ENCODE data around the gene CLPX.
"Not testable (repeated sequence)": the region's sequence is repeated elsewhere in the genome, so short reads cannot be mapped to it uniquely, and the experiment has no call there.

The CLPX gene

GRCh38 chr15:65204236-65204930 lies 19.2 kb upstream of the CLPX start:
- H3K9me3 ChIP-seq (ENCODE audit: insufficient read depth, low read depth, low read length), result no peaks in the 10 kb centered on the region
- H3K27ac ChIP-seq (ENCODE audit: low read length), result no peak overlapping the region
- H3K9ac ChIP-seq (ENCODE audit: low read depth, low read length), result no peak overlapping the region
- H3K4me1 ChIP-seq (ENCODE audit: insufficient read depth, low read length), result no peaks in the 10 kb centered on the region
- no peaks in the 10 kb centered on the region for H3K27me3 ChIP-seq (ENCODE audit: insufficient read depth, low read length)
- no peaks in the 10 kb centered on the region for H3K36me3 ChIP-seq (ENCODE audit: insufficient read depth, low read depth, low read length)
- no peak overlapping the region for H3K4me3 ChIP-seq (ENCODE audit: low read length)

DNA sequence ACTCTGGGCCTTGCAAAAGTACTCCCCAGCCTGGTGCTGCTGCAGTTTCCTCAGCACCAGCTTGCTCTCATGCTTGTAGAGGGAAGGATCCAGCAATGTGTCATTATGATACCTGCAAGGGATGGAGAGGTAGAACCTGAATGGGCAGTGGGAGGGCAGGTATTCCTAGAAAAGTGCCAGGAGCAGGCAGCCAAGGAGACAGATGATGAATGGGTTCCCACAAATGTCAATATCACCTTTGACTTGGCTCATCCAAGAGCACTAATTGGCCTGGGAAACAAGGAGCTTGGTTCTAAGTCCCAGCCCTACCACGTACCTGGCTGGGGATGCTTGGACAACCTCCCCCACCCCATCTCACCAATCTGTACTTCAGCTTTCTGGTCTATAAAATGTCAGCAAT lies 16.8 kb upstream of the CLPX start:
- no peaks in the 10 kb centered on the region for H3K9me3 ChIP-seq (ENCODE audit: insufficient read depth, low read depth, low read length)
- no peak overlapping the region for H3K9ac ChIP-seq (ENCODE audit: low read depth, low read length)
- no peak overlapping the region for H3K4me3 ChIP-seq (ENCODE audit: low read length)
- H3K27me3 ChIP-seq (ENCODE audit: insufficient read depth, low read length), result no peaks in the 10 kb centered on the region
- no peaks in the 10 kb centered on the region for H3K36me3 ChIP-seq (ENCODE audit: insufficient read depth, low read depth, low read length)
- no peaks in the 10 kb centered on the region for H3K4me1 ChIP-seq (ENCODE audit: insufficient read depth, low read length)
- no peak overlapping the region for H3K27ac ChIP-seq (ENCODE audit: low read length)

DNA sequence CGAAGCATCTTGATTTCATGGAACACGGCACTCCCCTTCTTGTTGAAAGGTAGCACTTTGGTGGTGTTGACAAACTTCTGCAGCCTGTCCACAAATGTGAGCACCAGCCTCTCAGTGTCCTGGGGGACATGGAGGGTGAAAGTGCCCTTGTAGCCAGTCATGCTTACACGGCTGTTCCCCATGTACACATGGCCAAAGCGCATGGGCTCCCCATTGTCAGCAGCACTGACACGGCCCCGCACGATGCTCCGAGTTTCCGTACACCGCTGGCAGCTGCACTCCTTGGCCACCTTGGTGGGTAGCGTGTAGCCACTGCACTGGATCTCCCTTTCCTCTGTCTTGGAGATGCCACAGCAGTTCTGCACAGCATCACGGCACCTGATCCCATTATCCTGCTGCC lies 13.4 kb upstream of the CLPX start:
- Histone ChIP-seq H3K36me3 (ENCODE audit: insufficient read depth, low read depth, low read length) (no peaks in the 10 kb centered on the region), H3K4me3 (ENCODE audit: low read length) (no peak overlapping the region), H3K27me3 (ENCODE audit: insufficient read depth, low read length) (no peaks in the 10 kb centered on the region), H3K9me3 (ENCODE audit: insufficient read depth, low read depth, low read length) (no peaks in the 10 kb centered on the region), H3K27ac (ENCODE audit: low read length) (no peak overlapping the region), H3K9ac (ENCODE audit: low read depth, low read length) (no peak overlapping the region), H3K4me1 (ENCODE audit: insufficient read depth, low read length) (no peaks in the 10 kb centered on the region)

- Histone ChIP-seq H3K4me3 (ENCODE audit: low read length) (no peak overlapping the region), H3K27ac (ENCODE audit: low read length) (no peak overlapping the region), H3K27me3 (ENCODE audit: insufficient read depth, low read length) (no peaks in the 10 kb centered on the region), H3K9ac (ENCODE audit: low read depth, low read length) (no peak overlapping the region), H3K36me3 (ENCODE audit: insufficient read depth, low read depth, low read length) (no peaks in the 10 kb centered on the region), H3K4me1 (ENCODE audit: insufficient read depth, low read length) (no peaks in the 10 kb centered on the region), H3K9me3 (ENCODE audit: insufficient read depth, low read depth, low read length) (no peaks in the 10 kb centered on the region)
Observed at GRCh38 chr15:65197337-65197645, 12.1 kb upstream of the CLPX start.

- no peak overlapping the region for H3K4me3 ChIP-seq (ENCODE audit: low read length)
- H3K27ac ChIP-seq (ENCODE audit: low read length), result no peak overlapping the region
- no peaks in the 10 kb centered on the region for H3K4me1 ChIP-seq (ENCODE audit: insufficient read depth, low read length)
- H3K36me3 ChIP-seq (ENCODE audit: insufficient read depth, low read depth, low read length), result no peaks in the 10 kb centered on the region
- no peak overlapping the region for H3K9ac ChIP-seq (ENCODE audit: low read depth, low read length)
- H3K9me3 ChIP-seq (ENCODE audit: insufficient read depth, low read depth, low read length), result no peaks in the 10 kb centered on the region
- H3K27me3 ChIP-seq (ENCODE audit: insufficient read depth, low read length), result no peaks in the 10 kb centered on the region
Observed at GRCh38 chr15:65196637-65197336, 11.6 kb upstream of the CLPX start.

- no peak overlapping the region for H3K9ac ChIP-seq (ENCODE audit: low read depth, low read length)
- no peak overlapping the region for H3K4me3 ChIP-seq (ENCODE audit: low read length)
- H3K27ac ChIP-seq (ENCODE audit: low read length), result no peak overlapping the region
- no peaks in the 10 kb centered on the region for H3K9me3 ChIP-seq (ENCODE audit: insufficient read depth, low read depth, low read length)
- no peaks in the 10 kb centered on the region for H3K36me3 ChIP-seq (ENCODE audit: insufficient read depth, low read depth, low read length)
- no peaks in the 10 kb centered on the region for H3K27me3 ChIP-seq (ENCODE audit: insufficient read depth, low read length)
- no peaks in the 10 kb centered on the region for H3K4me1 ChIP-seq (ENCODE audit: insufficient read depth, low read length)
Observed at GRCh38 chr15:65195548-65195923, 10.4 kb upstream of the CLPX start.

GRCh38 chr15:65194826-65195547 lies 9.8 kb upstream of the CLPX start:
- no peaks in the 10 kb centered on the region for H3K9me3 ChIP-seq (ENCODE audit: insufficient read depth, low read depth, low read length)
- H3K9ac ChIP-seq (ENCODE audit: low read depth, low read length), result no peak overlapping the region
- no peaks in the 10 kb centered on the region for H3K4me1 ChIP-seq (ENCODE audit: insufficient read depth, low read length)
- no peak overlapping the region for H3K27ac ChIP-seq (ENCODE audit: low read length)
- no peaks in the 10 kb centered on the region for H3K36me3 ChIP-seq (ENCODE audit: insufficient read depth, low read depth, low read length)
- H3K4me3 ChIP-seq (ENCODE audit: low read length), result no peak overlapping the region
- no peaks in the 10 kb centered on the region for H3K27me3 ChIP-seq (ENCODE audit: insufficient read depth, low read length)

DNA sequence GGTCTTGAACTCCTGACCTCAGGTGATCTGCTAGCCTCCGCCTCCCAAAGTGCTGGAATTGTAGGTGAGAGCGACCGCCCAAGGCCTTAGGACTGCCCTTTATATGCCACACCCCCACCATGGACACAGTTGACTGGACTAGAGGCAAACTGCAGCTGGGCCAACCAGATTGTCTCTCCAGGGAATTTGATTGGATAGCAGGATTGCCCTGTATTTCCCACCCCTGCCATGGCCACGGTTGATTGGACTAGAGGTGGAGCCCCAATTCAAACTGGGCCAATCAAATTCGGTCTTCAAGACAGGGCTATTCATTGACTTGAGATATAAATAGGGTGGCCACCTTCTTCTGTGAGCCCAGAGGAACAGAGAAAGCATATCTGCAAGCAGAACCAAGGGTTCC lies 6.9 kb upstream of the CLPX start:
- Histone ChIP-seq H3K4me1 (ENCODE audit: insufficient read depth, low read length) (no peaks in the 10 kb centered on the region), H3K9me3 (ENCODE audit: insufficient read depth, low read depth, low read length) (no peaks in the 10 kb centered on the region), H3K9ac (ENCODE audit: low read depth, low read length) (no peak overlapping the region), H3K4me3 (ENCODE audit: low read length) (no peak overlapping the region), H3K27ac (ENCODE audit: low read length) (no peak overlapping the region), H3K36me3 (ENCODE audit: insufficient read depth, low read depth, low read length) (no peaks in the 10 kb centered on the region), H3K27me3 (ENCODE audit: insufficient read depth, low read length) (no peaks in the 10 kb centered on the region)

DNA sequence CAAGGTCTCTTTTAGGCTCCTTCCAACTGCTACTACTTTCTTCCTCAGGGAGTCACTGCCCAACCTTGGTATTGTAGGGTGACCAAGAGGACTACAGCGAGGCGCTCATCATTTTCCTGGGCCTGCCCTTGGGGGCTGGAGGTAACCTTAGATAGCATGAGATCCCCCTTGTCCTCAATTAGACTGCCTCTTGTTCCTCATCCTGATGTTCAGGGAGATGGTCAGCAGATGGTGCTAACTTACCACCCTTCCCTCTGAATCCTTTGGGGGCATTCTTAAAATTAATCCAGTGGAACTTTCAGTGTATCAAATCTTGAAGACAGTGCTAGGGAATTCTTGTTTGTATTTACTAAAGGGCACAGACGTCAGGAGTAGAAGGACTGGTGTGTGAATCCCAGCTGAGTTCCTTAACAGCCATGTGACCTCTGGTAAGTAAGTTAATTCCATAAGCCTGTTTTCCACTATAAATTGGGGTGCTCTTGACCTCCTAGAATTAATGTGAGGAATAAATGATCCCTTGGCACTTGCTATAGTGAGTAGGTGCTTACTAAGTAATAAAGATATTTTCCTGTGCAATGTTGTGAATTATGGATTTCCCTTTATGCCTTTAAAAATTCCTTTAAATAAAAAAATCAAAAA lies 4.1 kb upstream of the CLPX start:
- no peaks in the 10 kb centered on the region for H3K9me3 ChIP-seq (ENCODE audit: insufficient read depth, low read depth, low read length)
- no peak overlapping the region for H3K9ac ChIP-seq (ENCODE audit: low read depth, low read length)
- H3K4me3 ChIP-seq (ENCODE audit: low read length), result no peak overlapping the region
- H3K4me1 ChIP-seq (ENCODE audit: insufficient read depth, low read length), result no peaks in the 10 kb centered on the region
- no peak overlapping the region for H3K27ac ChIP-seq (ENCODE audit: low read length)
- H3K36me3 ChIP-seq (ENCODE audit: insufficient read depth, low read depth, low read length), result no peaks in the 10 kb centered on the region
- H3K27me3 ChIP-seq (ENCODE audit: insufficient read depth, low read length), result no peaks in the 10 kb centered on the region

DNA sequence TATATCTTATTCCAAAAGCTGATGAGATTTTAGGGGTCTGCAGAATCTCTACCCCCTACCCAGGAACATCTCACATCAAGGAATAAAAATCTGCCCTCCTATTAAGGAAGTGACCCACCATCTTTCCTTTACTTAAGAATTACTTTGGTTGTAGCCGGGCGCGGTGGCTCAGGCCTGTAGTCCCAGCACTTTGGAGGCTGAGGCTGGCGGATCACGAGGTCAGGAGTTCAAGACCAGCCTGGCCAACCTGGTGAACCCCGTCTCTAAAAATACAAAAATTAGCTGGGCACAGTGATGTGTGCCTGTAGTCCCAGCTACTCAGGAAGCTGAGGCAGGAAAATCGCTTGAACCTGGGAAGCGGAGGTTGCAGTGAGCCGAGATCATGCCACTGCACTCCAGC lies 3.3 kb upstream of the CLPX start:
- H3K36me3 ChIP-seq (ENCODE audit: insufficient read depth, low read depth, low read length); H3K9ac ChIP-seq (ENCODE audit: low read depth, low read length); H3K4me1 ChIP-seq (ENCODE audit: insufficient read depth, low read length); H3K4me3 ChIP-seq (ENCODE audit: low read length); H3K9me3 ChIP-seq (ENCODE audit: insufficient read depth, low read depth, low read length); H3K27me3 ChIP-seq (ENCODE audit: insufficient read depth, low read length); H3K27ac ChIP-seq (ENCODE audit: low read length): not testable (repeated sequence)

DNA sequence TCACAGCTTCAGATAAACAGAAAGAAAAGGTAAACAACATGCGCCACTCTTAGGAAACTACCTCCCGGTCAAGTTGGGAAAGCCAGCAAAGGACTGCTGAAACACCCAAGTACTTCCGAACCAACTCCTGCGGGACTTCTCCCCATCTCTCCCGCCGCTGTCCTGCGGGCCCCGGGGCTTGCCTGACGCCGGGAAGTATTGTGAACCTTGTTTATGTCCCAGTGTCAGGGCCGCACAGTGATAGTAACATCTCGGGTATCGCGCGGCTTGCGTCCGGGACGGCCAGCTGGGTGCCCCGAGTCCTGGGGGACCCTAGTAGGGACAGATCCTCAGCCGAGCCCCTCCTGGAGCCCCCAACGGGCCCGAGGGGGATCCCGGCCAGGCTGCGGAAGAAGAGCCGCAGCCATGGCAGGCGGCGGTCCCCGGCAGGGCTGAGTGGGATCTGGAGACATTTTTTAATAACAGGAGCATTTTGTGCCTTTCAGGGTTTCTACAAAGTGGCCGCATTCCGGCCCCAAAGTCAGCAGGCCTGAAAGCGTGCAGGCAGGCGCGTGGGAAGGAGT lies 756 bp downstream of the CLPX start:
- peaks cover 13% of the 10 kb centered on the region for H3K36me3 ChIP-seq (ENCODE audit: insufficient read depth, low read depth, low read length)
- H3K27ac ChIP-seq (ENCODE audit: low read length), result peak overlapping the region; percentile 76
- no peaks in the 10 kb centered on the region for H3K27me3 ChIP-seq (ENCODE audit: insufficient read depth, low read length)
- peak overlapping the region; percentile 92 for H3K9ac ChIP-seq (ENCODE audit: low read depth, low read length)
- no peaks in the 10 kb centered on the region for H3K9me3 ChIP-seq (ENCODE audit: insufficient read depth, low read depth, low read length)
- peak overlapping the region; percentile 95 for H3K4me3 ChIP-seq (ENCODE audit: low read length)
- H3K4me1 ChIP-seq (ENCODE audit: insufficient read depth, low read length), result 0 out of 2 replicates have a peak, but pooled peaks cover 3% of the 10 kb centered on the region

Measured in iPS-20b (cell line).